ENCODE data around the gene FOXD3. TPM values are rescaled to one million over a fixed set of nuclear protein-coding genes. Genes with fewer than 3 reads are reported as not detected.
A peak's percentile ranks its signal among the peaks of the same experiment; 100 is the strongest.

FOXD3 gene
- total RNA-seq, 2 donors from 2014 or later = not detected

GRCh38 chr1:63359561-63359960 is 37.2 kb downstream of the FOXD3 start:
- Mint-ChIP-seq H3K9me3 (no peaks in the 10 kb centered on the region), H3K27me3 (peaks cover 26 to 30% of the 10 kb centered on the region in 2 donors), H3K27ac (no peak overlapping the region), H3K36me3 (no peaks in the 10 kb centered on the region), H3K4me3 (no peak overlapping the region), H3K4me1 (ENCODE audit: low read depth in 2 of 2) (no peaks in the 10 kb centered on the region)
- no peak for DNase-seq (ENCODE audit: low spot score)
- no peak for ATAC-seq

GRCh38 chr1:63362073-63362472 is 39.7 kb downstream of the FOXD3 start:
- Mint-ChIP-seq H3K9me3 (no peaks in the 10 kb centered on the region), H3K4me3 (no peak overlapping the region), H3K27ac (no peak overlapping the region), H3K36me3 (no peaks in the 10 kb centered on the region), H3K4me1 (ENCODE audit: low read depth in 2 of 2) (peaks cover 5 to 7% of the 10 kb centered on the region in 2 donors), H3K27me3 (peaks cover 13 to 25% of the 10 kb centered on the region in 2 donors)
- DNase-seq (ENCODE audit: low spot score) (no peak), ATAC-seq (no peak)

GRCh38 chr1:63362578-63362977 is 40.2 kb downstream of the FOXD3 start:
- peaks cover 12 to 25% of the 10 kb centered on the region in 2 donors for H3K27me3 Mint-ChIP-seq
- no peak overlapping the region for H3K4me3 Mint-ChIP-seq
- no peaks in the 10 kb centered on the region for H3K9me3 Mint-ChIP-seq
- H3K4me1 Mint-ChIP-seq (ENCODE audit: low read depth in 2 of 2) = peaks cover 6 to 8% of the 10 kb centered on the region in 2 donors
- ATAC-seq (no peak), DNase-seq (ENCODE audit: low spot score) (no peak)
- H3K27ac Mint-ChIP-seq = no peak overlapping the region
- H3K36me3 Mint-ChIP-seq = no peaks in the 10 kb centered on the region

GRCh38 chr1:63363014-63363413 is 40.6 kb downstream of the FOXD3 start:
- H3K27me3 Mint-ChIP-seq = peaks cover 12 to 25% of the 10 kb centered on the region in 2 donors
- peaks cover 6 to 8% of the 10 kb centered on the region in 2 donors for H3K4me1 Mint-ChIP-seq (ENCODE audit: low read depth in 2 of 2)
- H3K4me3 Mint-ChIP-seq = no peak overlapping the region
- ATAC-seq (no peak), DNase-seq (ENCODE audit: low spot score) (no peak)
- no peaks in the 10 kb centered on the region for H3K36me3 Mint-ChIP-seq
- no peak overlapping the region for H3K27ac Mint-ChIP-seq
- no peaks in the 10 kb centered on the region for H3K9me3 Mint-ChIP-seq

GRCh38 chr1:63366908-63367214 is 44.5 kb downstream of the FOXD3 start:
- peak overlapping the region; percentile 67 to 77 for H3K27ac Mint-ChIP-seq
- no peak for ATAC-seq
- H3K9me3 Mint-ChIP-seq = no peaks in the 10 kb centered on the region
- peaks cover 8% of the 10 kb centered on the region for H3K36me3 Mint-ChIP-seq
- H3K4me3 Mint-ChIP-seq = peak overlapping the region; percentile 97
- H3K27me3 Mint-ChIP-seq = peaks cover 0 to 13% of the 10 kb centered on the region in 2 donors
- DNase-seq (ENCODE audit: low spot score) = no peak
- peaks cover 8 to 16% of the 10 kb centered on the region in 2 donors for H3K4me1 Mint-ChIP-seq (ENCODE audit: low read depth in 2 of 2)

- Mint-ChIP-seq H3K9me3 (no peaks in the 10 kb centered on the region), H3K27ac (peak within 1 kb of the TSS; percentile 77 to 78), H3K4me1 (ENCODE audit: low read depth in 2 of 2) (peaks cover 8 to 16% of the 10 kb centered on the region in 2 donors), H3K36me3 (peaks cover 11% of the 10 kb centered on the region), H3K27me3 (peaks cover 0 to 11% of the 10 kb centered on the region in 2 donors), H3K4me3 (peak within 1 kb of the TSS; percentile 97)
- DNase-seq (ENCODE audit: low spot score) (peak; percentile 97), ATAC-seq (peak; percentile 98)
These were observed 45.1 kb downstream of the FOXD3 start, which contains the start of gene ALG6 for GRCh38 chr1:63367215-63368103. TSS of gene ALG6 (plus strand) at chr1:63367627. CDS start at chr1:63370978, 3,351 bp downstream.

GRCh38 chr1:63368131-63368530 is 45.8 kb downstream of the FOXD3 start:
- H3K27me3 Mint-ChIP-seq = peaks cover 0 to 9% of the 10 kb centered on the region in 2 donors
- peaks cover 11% of the 10 kb centered on the region for H3K36me3 Mint-ChIP-seq
- H3K9me3 Mint-ChIP-seq = no peaks in the 10 kb centered on the region
- no peak for DNase-seq (ENCODE audit: low spot score)
- peak overlapping the region; percentile 77 to 78 for H3K27ac Mint-ChIP-seq
- H3K4me1 Mint-ChIP-seq (ENCODE audit: low read depth in 2 of 2) = peaks cover 8 to 16% of the 10 kb centered on the region in 2 donors
- peak overlapping the region; percentile 97 for H3K4me3 Mint-ChIP-seq
- no peak for ATAC-seq

Other genes with a start within 250 kb of the FOXD3 start
- 10 to 100 TPM; 18.3 to 21.3 TPM for gene ALG6, start 45.1 kb downstream of the FOXD3 start, total RNA-seq
- 10 to 100 TPM; 35.0 to 48.3 TPM for gene ITGB3BP, start 200.7 kb downstream of the FOXD3 start, total RNA-seq
- 1 to 10 TPM; 3.7 to 7.1 TPM for gene EFCAB7, start 201.0 kb downstream of the FOXD3 start, total RNA-seq